NCI-H524 (cell line): Measurements from ENCODE around the gene ATP8A1.

Experiments
- DNase-seq, 2 experiments: peaks; one replicate each; lab custom pipeline; 2025; lab: John Stamatoyannopoulos, UW

ATP8A1 gene

DNA sequence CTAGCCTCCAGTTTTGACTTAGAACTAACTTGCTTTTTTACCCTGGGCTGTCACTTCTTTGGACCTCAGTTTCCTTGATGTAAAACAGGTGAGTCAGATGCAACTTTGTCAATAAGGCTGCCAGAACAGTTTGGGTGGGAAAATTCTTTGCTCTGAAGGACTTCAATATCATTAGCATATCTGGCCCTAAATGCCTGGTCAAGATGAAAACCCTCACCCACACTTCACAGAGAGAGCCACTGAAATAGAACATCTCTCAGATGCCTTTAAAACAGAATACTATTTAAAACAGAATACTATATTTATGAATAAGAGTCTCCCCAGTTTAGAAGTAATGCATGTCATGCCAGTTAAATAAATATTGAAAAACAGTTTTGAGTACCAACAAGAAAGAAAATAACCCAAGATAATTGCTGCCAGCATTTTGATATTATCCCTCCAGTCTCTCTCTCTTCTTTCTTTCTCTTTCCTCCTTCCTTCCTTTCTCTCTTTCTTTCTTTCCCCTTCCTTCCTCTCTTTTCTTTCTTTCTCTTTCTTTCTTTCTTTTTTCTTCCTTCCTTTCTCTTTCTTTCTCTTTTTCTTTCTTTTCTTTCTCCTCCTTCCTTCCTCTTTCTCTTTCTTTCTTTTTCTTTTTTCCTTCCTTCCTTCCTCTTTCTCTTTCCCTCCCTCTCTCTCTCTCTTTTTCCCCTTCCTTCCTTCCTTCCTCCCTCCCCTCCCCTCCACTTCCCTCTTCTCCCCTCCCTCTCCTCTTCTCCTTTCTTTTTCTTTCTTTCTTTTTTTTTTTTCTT lies 292.4 kb downstream of the ATP8A1 start:
- no peak for DNase-seq

DNA sequence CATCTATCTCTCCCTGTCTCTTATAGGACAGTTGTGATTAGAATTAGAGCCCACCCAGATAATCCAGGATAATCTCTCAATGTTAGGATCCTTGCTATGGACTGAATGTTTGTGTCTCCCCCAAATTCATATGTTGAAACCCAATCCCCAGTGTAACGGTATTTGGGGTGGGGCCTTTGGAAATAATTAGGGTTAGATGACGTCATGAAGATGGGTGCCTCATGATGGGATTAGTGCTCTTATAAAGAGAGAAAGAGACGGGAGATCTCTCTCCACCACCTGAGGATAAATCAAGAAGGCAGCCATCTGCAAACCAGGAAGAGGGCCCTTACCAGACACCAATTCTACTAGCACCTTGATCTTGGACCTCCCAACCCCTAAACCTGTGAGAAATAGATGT lies 293.3 kb downstream of the ATP8A1 start:
- no peak for DNase-seq

DNA sequence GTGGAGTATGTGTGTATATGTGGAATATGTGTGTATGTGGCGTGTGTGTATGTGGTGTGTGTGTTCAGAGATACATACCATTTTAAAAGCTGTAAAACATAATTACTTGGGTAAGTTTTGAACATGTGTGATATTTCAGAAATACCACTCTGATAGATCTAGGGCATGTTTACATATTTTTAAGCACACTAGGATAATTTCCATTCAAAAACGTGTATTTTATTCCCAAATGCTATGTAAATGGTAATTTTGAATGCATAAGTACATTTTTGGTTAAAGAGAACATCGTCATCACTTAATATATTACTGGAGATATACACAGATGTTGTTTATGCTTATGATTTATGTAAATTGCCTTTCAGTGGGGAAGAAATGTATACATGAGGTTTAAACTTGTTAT lies 294.3 kb downstream of the ATP8A1 start:
- DNase-seq: no peak

DNA sequence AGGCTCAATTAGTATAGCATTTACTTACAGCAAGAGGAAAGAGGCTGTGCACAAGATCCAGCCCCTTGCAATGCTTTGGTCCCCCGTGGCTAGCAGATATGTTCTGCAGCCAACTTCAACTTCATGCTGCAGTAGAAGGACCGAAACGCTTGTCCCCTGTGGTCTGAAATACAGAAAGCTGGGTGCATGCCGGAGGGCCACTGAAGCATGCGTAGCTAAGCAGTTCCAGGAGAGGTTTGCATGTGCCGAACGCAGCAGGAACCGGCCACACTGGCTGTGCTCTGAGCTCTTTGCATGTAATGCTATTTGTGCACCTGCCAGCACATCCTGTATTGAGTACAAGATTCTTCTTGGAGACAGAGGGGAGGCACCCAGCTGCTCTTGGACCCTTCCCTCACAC lies 295.4 kb downstream of the ATP8A1 start:
- DNase-seq: no peak

DNA sequence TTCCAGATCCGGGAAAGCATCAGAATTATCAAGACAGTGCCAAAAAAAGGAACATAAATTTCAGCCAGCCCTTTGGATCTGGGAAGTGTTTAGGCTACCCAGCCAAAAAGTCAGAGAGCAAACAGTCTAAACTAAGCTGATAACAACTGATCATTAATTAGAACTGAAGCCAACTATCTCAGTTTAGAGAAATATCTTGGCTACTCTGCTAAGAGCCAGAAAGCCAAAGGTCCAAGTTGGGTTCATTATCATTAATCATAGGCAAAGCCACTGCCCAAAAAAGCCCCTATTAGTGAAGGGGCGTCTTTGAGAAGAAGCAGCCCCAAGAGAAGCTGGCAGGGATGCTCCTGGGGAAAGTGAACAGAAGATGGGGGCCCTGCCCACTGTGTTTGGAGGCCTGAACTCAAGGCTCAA lies 296.6 kb downstream of the ATP8A1 start:
- no peak for DNase-seq

DNA sequence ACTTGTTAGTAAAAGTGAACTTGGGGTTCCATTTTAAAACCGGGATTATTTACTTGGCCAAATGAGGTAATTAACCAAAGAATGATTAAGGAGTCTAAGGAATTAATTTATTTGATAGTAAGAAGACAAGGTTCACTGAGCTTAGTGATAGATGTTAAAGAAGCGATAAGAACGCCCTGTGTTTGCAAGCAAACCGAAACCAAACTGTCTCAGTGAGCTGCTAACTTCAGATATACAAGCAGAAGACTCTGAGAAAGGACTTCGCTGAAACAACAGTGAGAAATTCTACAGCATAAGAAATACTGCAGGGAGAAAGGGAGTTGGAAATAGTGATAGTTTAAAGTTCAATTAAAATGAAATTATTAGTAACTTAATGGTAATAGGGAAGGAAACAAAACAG lies 297.2 kb downstream of the ATP8A1 start:
- DNase-seq: no peak
